OCI-LY3 (cell line): ENCODE results near the gene IFI16.
A peak's percentile ranks its signal among the peaks of the same experiment; 100 is the strongest.

ENCODE experiments used
- H2AFZ ChIP-seq: fragments of 200-600, 300-600 bp; shearing (Covaris generic); 2 replicates; pipeline ENCODE4 v1.6.0; 2014; ENCODE audit warnings: antibody characterized with exemption, low read depth, low read length
- H3K27ac ChIP-seq: fragments of 200-600, 300-600 bp; sonication (generic); 2 replicates; pipeline ENCODE4 v1.5.1; 2014; ENCODE audit warnings: mild to moderate bottlenecking, low read length, moderate library complexity, mixed read lengths
- H3K27me3 ChIP-seq: fragments of 200-600, 300-600 bp; sonication (generic); 2 replicates; pipeline ENCODE4 v1.6.1; 2014; ENCODE audit warnings: low read depth, low read length, mixed read lengths
- H3K36me3 ChIP-seq: fragments of 200-600, 300-600 bp; sonication (generic); replicated peaks from 2 replicates; pipeline ENCODE3; 2014; ENCODE audit warnings: low read depth, low read length, mixed read lengths
- H3K4me1 ChIP-seq: fragments of 300-600, 200-600 bp; sonication (generic); 2 replicates; pipeline ENCODE4 v1.6.1; 2014; ENCODE audit warnings: low read length, mixed read lengths
- H3K4me2 ChIP-seq: fragments of 200-600, 300-600 bp; sonication (generic); 2 replicates; pipeline ENCODE4 v1.6.1; 2014; ENCODE audit warnings: low read length, mixed read lengths
- H3K4me3 ChIP-seq: fragments of 300-600, 200-600 bp; sonication (generic); 2 replicates; pipeline ENCODE4 v1.5.1; 2014; ENCODE audit warnings: antibody characterized with exemption, mild to moderate bottlenecking, low read length, moderate library complexity
- H3K79me2 ChIP-seq: fragments of 300-600, 200-600 bp; shearing (Covaris generic); 2 replicates; pipeline ENCODE4 v1.6.1; 2014; ENCODE audit warnings: mild to moderate bottlenecking, low read length, mixed read lengths
- H3K9ac ChIP-seq: fragments of 300-600, 200-600 bp; shearing (Covaris generic); 2 replicates; pipeline ENCODE4 v1.6.0; 2014; ENCODE audit warnings: mild to moderate bottlenecking, low read length, moderate library complexity
- H3K9me3 ChIP-seq: fragments of 200-600, 300-600 bp; shearing (Covaris generic); 2 replicates; pipeline ENCODE4 v1.6.1; 2014; ENCODE audit warnings: low read length, mixed read lengths; ENCODE audit not compliant: insufficient read depth
- H4K20me1 ChIP-seq: fragments of 200-600, 300-600 bp; sonication (generic); 2 replicates; pipeline ENCODE4 v1.6.1; 2016; ENCODE audit warnings: low read length, mixed read lengths; ENCODE audit not compliant: insufficient read depth
- EZH2phosphoT487 ChIP-seq: fragments of 200-600 bp; shearing (Covaris generic); IDR thresholded peaks from 2 replicates; pipeline ENCODE4 v1.6.1; 2018; ENCODE audit warnings: antibody characterized with exemption, mixed run types, low read depth
- TF ChIP-seq, protein P1 (sequence below): fragments of 200-600, 300-600 bp; sonication (generic); IDR thresholded peaks from 2 replicates; pipeline ENCODE4 v1.5.1; 2014; ENCODE audit warnings: antibody characterized with exemption, low read length, low read depth

The IFI16 gene

DNA sequence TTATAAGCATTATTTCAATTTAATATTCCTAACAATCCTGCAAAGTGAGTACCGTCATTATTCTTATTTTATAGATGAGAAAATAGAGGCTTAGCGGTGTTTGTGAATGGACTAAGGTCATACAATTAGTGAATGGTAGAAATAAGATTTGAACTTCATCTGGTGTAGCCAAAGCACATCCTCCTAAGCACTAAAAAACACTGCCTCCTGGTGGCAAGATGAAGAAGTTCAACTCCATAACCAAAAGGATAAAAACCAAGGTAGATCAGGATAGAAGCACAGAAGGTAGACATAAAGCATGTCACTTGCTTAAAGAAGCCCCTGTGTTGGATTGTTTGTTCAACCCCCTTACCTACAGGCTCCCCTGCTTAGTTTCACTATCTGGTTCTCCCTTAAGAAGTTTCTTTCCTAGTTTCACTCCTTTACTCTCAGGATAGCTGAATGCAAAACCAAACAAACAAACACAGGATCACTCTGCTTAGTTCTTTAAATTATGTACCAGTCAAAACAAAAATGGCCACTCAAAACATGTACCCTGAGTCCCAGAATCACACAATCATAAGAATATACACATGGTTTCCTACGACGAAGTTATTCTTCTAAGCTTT, 79.6 kb downstream of the IFI16 start:
- no peaks in the 10 kb centered on the region for H3K36me3 ChIP-seq
- H3K79me2 ChIP-seq = no peaks in the 10 kb centered on the region
- H3K4me1 ChIP-seq = peaks cover 29% of the 10 kb centered on the region
- H3K9ac ChIP-seq = peak overlapping the region; percentile 24; the same call in 1 of the 2 replicates
- no peaks in the 10 kb centered on the region for H3K27me3 ChIP-seq
- peak overlapping the region; percentile 56 for H3K4me2 ChIP-seq
- H4K20me1 ChIP-seq = no peaks in the 10 kb centered on the region
- peak overlapping the region; percentile 5; the same call in 1 of the 2 replicates for H2AFZ ChIP-seq
- H3K27ac ChIP-seq = peak overlapping the region; percentile 58
- H3K4me3 ChIP-seq = peak overlapping the region; percentile 20
- TF ChIP-seq, protein P1, sequence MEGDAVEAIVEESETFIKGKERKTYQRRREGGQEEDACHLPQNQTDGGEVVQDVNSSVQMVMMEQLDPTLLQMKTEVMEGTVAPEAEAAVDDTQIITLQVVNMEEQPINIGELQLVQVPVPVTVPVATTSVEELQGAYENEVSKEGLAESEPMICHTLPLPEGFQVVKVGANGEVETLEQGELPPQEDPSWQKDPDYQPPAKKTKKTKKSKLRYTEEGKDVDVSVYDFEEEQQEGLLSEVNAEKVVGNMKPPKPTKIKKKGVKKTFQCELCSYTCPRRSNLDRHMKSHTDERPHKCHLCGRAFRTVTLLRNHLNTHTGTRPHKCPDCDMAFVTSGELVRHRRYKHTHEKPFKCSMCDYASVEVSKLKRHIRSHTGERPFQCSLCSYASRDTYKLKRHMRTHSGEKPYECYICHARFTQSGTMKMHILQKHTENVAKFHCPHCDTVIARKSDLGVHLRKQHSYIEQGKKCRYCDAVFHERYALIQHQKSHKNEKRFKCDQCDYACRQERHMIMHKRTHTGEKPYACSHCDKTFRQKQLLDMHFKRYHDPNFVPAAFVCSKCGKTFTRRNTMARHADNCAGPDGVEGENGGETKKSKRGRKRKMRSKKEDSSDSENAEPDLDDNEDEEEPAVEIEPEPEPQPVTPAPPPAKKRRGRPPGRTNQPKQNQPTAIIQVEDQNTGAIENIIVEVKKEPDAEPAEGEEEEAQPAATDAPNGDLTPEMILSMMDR = peak; percentile 89
- no peak for TF ChIP-seq EZH2phosphoT487
- no peaks in the 10 kb centered on the region for H3K9me3 ChIP-seq

GRCh38 chr1:159090286-159091179, 80.8 kb downstream of the IFI16 start:
- H2AFZ ChIP-seq = no peak overlapping the region
- H3K27ac ChIP-seq = no peak overlapping the region
- no peaks in the 10 kb centered on the region for H4K20me1 ChIP-seq
- no peak overlapping the region for H3K4me3 ChIP-seq
- H3K4me1 ChIP-seq = peaks cover 29% of the 10 kb centered on the region
- H3K79me2 ChIP-seq = no peaks in the 10 kb centered on the region
- H3K9ac ChIP-seq = no peak overlapping the region
- no peak overlapping the region for H3K4me2 ChIP-seq
- TF ChIP-seq EZH2phosphoT487 = no peak
- TF ChIP-seq, protein P1 = no peak
- H3K36me3 ChIP-seq = no peaks in the 10 kb centered on the region
- no peaks in the 10 kb centered on the region for H3K27me3 ChIP-seq
- H3K9me3 ChIP-seq = no peaks in the 10 kb centered on the region

DNA sequence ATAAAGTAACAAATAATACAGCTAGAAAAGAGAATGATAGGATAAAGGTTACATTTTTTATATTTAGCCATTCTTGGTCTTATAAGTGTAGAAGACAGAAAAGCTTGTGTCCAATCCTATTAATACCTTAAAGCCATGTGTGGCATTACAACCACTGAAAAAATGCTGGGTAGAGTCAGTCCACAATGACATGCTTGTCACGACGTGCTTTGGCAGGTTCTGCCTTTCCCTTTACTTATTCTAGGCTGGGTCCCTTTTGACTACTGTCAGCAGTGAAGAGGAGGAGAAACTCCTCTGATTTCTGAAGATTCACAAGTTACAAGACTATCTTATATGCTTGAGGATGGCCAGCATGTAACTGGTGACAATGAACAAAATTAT, 81.5 kb downstream of the IFI16 start:
- Histone ChIP-seq H3K4me3 (no peak overlapping the region), H3K27ac (no peak overlapping the region), H3K36me3 (no peaks in the 10 kb centered on the region), H3K79me2 (no peaks in the 10 kb centered on the region), H4K20me1 (no peaks in the 10 kb centered on the region), H3K4me1 (peaks cover 29% of the 10 kb centered on the region), H3K9me3 (no peaks in the 10 kb centered on the region), H3K9ac (no peak overlapping the region), H3K4me2 (no peak overlapping the region), H2AFZ (no peak overlapping the region), H3K27me3 (no peaks in the 10 kb centered on the region)
- no peak for TF ChIP-seq EZH2phosphoT487
- TF ChIP-seq, protein P1 = no peak

DNA sequence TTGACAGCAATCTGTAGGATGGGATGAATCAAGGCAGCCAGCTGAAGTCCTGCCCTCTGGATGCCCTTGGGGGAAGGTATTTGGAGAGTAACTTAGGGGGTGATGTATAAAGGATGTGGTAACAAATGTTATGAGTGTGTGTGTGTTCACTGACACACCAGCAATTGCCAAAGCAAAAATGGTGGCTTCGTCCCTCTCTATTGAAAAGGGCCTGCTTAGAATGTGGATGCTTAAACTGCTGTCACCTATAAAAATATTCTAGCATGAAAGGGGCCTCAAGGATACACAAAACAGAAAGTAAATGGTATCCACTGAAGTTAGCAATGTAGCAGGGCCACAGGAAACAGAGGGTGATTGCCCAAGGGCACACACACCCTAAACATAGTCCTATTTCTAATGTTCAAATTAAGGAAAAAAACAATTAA, 81.9 kb downstream of the IFI16 start:
- peaks cover 29% of the 10 kb centered on the region for H3K4me1 ChIP-seq
- no peak overlapping the region for H3K9ac ChIP-seq
- no peaks in the 10 kb centered on the region for H3K36me3 ChIP-seq
- no peak overlapping the region for H2AFZ ChIP-seq
- no peak overlapping the region for H3K27ac ChIP-seq
- H3K27me3 ChIP-seq = no peaks in the 10 kb centered on the region
- no peak for TF ChIP-seq EZH2phosphoT487
- TF ChIP-seq, protein P1 = no peak
- H3K4me2 ChIP-seq = no peak overlapping the region
- no peaks in the 10 kb centered on the region for H3K9me3 ChIP-seq
- no peaks in the 10 kb centered on the region for H3K79me2 ChIP-seq
- no peaks in the 10 kb centered on the region for H4K20me1 ChIP-seq
- H3K4me3 ChIP-seq = no peak overlapping the region
